GM20000 (cell line): Measurements from ENCODE around the gene KPNA6.
A peak's percentile ranks its signal among the peaks of the same experiment; 100 is the strongest.
"Not testable (repeated sequence)": the region's sequence is repeated elsewhere in the genome, so short reads cannot be mapped to it uniquely, and the experiment has no call there.

Source experiments
- DNase-seq: peaks from one replicate; pipeline ENCODE4 v3.0.0; 2012; ENCODE audit warnings: low spot score
- TF ChIP-seq, protein P1 (sequence below): IDR thresholded peaks from 2 replicates; pipeline ENCODE4 v1.5.1; 2012; ENCODE audit warnings: mild to moderate bottlenecking, control low read depth; ENCODE audit errors: extremely low read depth, missing control alignments

The KPNA6 gene

DNA sequence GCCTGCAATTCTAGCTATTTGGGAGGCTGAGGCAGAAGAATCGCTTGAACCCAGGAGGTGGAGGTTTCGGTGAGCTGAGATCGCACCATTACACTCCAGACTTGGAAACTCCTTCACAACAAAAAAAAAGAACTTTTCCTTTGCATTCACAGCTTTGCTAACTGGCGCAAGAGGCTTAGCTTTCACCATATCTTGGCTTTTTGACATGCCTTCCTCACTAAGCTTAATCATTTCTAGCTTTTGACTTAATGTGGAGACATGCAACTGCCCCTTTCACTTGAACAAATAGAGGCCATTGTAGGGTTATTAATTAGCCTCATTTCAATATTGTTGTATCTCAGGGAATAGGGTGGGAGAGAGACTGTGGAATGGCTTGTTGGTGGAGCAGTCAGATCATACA, 8.7 kb downstream of the KPNA6 start:
- DNase-seq: no peak
- TF ChIP-seq, protein P1, sequence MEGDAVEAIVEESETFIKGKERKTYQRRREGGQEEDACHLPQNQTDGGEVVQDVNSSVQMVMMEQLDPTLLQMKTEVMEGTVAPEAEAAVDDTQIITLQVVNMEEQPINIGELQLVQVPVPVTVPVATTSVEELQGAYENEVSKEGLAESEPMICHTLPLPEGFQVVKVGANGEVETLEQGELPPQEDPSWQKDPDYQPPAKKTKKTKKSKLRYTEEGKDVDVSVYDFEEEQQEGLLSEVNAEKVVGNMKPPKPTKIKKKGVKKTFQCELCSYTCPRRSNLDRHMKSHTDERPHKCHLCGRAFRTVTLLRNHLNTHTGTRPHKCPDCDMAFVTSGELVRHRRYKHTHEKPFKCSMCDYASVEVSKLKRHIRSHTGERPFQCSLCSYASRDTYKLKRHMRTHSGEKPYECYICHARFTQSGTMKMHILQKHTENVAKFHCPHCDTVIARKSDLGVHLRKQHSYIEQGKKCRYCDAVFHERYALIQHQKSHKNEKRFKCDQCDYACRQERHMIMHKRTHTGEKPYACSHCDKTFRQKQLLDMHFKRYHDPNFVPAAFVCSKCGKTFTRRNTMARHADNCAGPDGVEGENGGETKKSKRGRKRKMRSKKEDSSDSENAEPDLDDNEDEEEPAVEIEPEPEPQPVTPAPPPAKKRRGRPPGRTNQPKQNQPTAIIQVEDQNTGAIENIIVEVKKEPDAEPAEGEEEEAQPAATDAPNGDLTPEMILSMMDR: no peak

DNA sequence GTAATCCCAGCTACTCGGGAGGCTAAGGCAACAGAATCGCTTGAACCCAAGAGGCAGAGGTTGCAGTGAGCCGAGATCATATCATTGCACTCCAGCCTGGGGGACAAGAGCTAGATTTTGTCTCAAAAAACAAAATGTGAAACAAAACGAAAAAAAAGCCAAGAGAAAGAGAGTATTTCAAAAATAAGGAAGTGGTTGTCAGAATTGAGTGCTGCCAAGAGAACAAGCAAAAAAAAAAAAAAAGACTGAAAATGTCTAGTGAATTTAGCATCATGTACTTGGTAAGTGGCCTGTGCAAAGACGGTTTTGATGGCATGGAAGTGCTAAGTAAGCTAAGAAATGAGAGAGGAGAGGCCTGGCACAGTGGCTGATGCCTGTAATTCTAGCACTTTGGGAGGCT, 14.3 kb downstream of the KPNA6 start:
- TF ChIP-seq, protein P1: no peak
- DNase-seq: peak; percentile 42

DNA sequence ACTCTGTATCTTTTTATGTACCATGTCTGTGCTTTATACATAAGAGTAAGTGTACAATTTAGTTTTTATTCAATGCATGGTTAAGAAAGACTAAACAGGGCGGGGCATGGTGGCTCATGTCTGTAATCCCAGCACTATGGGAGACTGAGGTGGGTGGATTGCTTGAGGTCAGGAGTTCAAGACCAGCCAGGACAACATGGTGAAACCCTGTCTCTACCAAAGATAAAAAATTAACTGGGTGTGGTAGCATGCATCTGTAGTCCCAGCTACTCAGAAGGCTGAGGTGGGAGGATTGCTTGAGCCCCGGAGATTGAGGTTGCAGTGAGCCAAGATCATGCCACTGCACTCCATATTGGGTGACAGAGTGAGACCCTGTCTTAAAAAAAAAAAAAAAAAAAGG, 15.5 kb downstream of the KPNA6 start:
- not testable (repeated sequence) for DNase-seq

DNA sequence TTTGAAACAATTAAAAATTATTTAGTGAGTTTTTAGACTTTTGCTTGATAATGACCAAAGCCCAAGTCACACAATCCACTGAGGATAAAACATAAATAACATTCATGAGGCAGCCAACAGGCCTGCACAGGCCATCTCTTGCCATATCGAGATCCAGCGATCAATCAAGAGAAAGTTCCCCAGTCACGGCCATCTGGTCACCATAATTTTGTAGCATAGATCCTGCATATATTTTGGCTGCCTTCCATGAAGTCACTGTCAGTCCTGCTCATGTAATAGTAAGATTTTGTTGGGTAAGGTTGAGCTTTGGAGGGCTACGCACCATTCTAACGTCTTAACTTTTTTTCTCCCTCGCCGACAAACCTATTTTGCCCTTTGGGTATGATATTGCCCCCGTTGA, 17.5 kb downstream of the KPNA6 start:
- TF ChIP-seq, protein P1: no peak
- DNase-seq: no peak

DNA sequence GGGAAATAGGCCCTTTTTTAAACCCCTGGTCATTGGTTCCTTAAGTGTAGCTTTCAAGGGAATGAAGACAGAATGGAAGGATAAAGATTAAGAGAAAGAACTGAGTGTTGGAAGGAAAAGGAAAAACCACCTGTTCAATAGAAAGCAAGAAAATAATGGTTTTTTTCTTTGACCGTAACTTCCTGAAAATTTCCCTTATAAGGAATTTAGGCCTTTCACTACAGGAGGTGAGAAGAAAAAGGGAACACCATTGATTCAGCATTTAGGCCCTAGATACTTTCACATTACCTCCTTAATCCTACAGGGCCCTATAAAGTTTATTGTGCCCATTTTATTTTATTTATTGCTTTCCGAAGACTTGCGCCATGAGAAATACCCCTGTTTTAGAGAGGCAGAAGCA, 18.9 kb downstream of the KPNA6 start:
- TF ChIP-seq, protein P1: no peak
- no peak for DNase-seq

DNA sequence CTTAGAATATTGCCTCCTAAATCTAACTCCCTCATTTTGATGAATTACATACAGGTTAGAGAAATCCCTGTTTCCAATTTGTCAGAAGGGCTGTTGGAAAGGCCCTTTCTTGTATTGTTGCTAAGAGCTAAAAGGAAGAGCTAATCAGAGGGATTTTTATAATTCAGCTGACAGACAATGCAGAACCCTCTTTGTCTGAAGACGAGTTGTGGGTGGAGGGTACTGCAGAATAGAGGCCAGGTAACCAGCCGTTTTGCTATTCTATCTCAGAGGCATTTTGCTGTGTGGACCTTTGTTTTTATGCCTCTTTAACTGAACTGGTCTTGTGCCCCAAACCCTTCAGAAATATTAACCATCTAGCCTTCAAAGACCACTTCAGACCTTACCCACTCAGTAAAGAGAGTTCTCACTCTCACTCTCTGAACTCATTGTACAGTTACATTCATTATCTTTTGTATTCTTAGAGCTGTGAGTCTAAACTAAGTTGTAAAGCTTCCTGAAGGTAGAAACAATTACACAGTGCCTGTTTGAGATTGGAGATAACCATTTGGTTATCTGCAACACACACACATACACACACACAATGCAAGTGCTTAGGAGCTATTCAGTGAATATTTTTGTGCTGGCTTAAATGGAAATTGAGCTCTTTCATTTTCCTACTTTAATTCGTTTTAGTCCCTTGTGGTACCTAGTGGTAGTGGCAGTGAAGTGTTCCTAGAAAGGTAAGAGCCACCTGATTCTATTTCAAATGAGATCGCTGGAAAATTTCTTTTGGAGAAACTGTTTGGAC, 19.7 kb downstream of the KPNA6 start:
- no peak for DNase-seq
- TF ChIP-seq, protein P1: no peak

DNA sequence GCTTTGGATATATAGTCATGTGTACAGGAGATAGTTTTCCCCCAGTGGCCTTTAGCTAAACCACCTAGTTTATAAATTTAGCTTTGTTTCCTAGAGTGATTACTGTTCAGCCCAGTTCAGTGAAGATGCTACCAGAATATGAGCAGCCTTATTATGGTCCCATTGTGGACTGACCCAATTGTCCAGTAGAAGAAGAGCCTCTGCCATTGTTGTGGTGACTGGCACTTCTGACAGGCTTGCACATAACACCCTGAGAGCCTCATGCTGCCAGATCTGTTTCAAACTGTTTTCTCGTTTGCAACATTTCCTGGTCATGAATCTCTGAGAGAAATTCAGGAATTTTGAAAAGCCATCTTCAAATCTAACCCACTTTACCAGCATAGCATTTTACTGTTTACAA, 20.6 kb downstream of the KPNA6 start:
- TF ChIP-seq, protein P1: no peak
- DNase-seq: no peak

DNA sequence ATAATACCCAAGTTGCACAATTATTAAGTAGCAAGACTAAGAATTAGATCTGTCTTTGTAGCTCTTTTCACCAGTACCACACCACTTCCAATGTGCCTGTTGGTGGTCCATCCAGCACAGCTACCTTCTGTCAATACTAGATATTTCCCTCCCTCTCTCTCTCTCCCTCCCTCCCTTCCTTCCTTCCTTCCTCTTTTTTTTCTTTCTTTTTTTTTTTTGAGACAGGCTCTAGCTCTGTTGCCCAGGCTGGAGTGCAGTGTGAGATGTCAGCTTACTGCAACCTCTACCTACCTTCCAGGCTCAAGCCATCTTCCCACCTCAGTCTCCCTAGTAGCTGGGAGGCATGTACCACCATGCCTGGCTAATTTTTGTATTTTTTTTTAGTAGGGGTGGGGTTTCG, 21.1 kb downstream of the KPNA6 start:
- DNase-seq: no peak
- TF ChIP-seq, protein P1: no peak

DNA sequence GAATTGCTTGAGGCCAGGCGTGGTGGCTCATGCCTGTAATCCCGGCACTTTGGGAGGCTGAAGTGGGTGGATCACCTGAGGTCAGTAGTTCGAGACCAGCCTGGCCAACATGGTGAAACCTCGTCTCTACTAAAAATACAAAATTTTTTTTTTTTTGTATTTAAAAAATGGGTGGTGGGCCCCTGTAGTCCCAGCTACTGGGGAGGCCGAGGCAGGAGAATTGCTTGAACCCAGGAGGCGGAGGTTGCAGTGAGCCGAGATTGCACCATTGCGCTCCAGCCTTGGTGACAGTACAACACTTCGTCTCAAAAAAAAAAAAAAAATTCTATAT, 26.1 kb downstream of the KPNA6 start:
- DNase-seq: not testable (repeated sequence)
